Nephron progenitor cell (in vitro differentiated cells): ENCODE results near the gene SLC25A19.
A peak's percentile ranks its signal among the peaks of the same experiment; 100 is the strongest.

ENCODE experiments used
- DNase-seq: peaks from one replicate; pipeline ENCODE4 v3.0.0; 2021
- H3K27ac Mint-ChIP-seq: 2 replicates; pipeline ENCODE4 v1.8.0; 2021; ENCODE audit warnings: mild to moderate bottlenecking, moderate library complexity, mixed read lengths
- H3K27me3 Mint-ChIP-seq: 2 replicates; pipeline ENCODE4 v1.8.0; 2021; ENCODE audit warnings: mild to moderate bottlenecking, low read depth, mixed read lengths; ENCODE audit not compliant: poor library complexity
- H3K36me3 Mint-ChIP-seq: 2 replicates; pipeline ENCODE4 v1.8.0; 2021; ENCODE audit warnings: low read depth, mixed read lengths
- H3K4me1 Mint-ChIP-seq: 2 replicates; pipeline ENCODE4 v1.8.0; 2021; ENCODE audit warnings: mixed read lengths
- H3K4me3 Mint-ChIP-seq: 2 replicates; pipeline ENCODE4 v1.8.0; 2021; ENCODE audit warnings: mild to moderate bottlenecking, moderate library complexity, mixed read lengths
- H3K9me3 Mint-ChIP-seq: 2 replicates; pipeline ENCODE4 v1.8.0; 2021; ENCODE audit warnings: mild to moderate bottlenecking, moderate library complexity, mixed read lengths
- CTCF ChIP-seq: fragments of 200-600 bp; sonication (generic); IDR thresholded peaks from 2 replicates; pipeline ENCODE4 v1.5.0; 2021; ENCODE audit warnings: antibody characterized with exemption

The SLC25A19 gene

GRCh38 chr17:75289115-75289831 is at the start of gene SLC25A19:
Gene SLC25A19 (minus strand): TSS chr17:75289433. CDS start chr17:75286764, 2,669 bp downstream.
- peak within 1 kb of the TSS; percentile 98 for H3K4me3 Mint-ChIP-seq
- H3K27ac Mint-ChIP-seq, result peak within 1 kb of the TSS; percentile 93
- H3K27me3 Mint-ChIP-seq, result peaks cover 53% of the 10 kb centered on the region
- no peaks in the 10 kb centered on the region for H3K36me3 Mint-ChIP-seq
- H3K4me1 Mint-ChIP-seq, result peaks cover 34% of the 10 kb centered on the region
- TF ChIP-seq CTCF, result no peak
- peak; percentile 96 for DNase-seq
- H3K9me3 Mint-ChIP-seq, result peaks cover 3% of the 10 kb centered on the region

- H3K36me3 Mint-ChIP-seq, result peaks cover 8% of the 10 kb centered on the region
- H3K4me3 Mint-ChIP-seq, result no peak overlapping the region
- H3K27ac Mint-ChIP-seq, result peak overlapping the region; percentile 7
- no peaks in the 10 kb centered on the region for H3K9me3 Mint-ChIP-seq
- DNase-seq, result no peak
- H3K4me1 Mint-ChIP-seq, result peaks cover 30% of the 10 kb centered on the region
- no peak for TF ChIP-seq CTCF
- H3K27me3 Mint-ChIP-seq, result no peaks in the 10 kb centered on the region
These were observed 49.1 kb upstream of the SLC25A19 start for GRCh38 chr17:75338335-75338734.

DNA sequence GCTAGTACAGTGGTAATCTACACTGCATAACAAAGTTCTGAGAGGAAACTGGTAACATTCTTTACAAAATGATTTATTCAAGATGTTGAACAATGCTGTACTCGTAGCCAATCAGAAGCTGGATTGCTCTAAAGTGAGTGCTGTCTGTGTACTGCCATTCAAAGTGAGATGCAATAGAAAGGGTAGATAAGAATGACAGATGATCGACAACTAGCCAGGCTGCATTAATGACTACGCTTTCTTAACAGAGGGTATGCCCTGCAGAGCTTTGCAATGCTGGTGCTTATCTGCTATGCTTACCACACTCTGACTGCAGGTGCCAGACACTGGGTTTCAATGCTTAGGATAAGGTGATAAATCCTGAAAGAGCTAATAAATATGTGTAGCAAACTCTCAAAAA is 46.1 kb upstream of the SLC25A19 start:
- H3K9me3 Mint-ChIP-seq, result no peaks in the 10 kb centered on the region
- DNase-seq, result no peak
- H3K36me3 Mint-ChIP-seq, result peaks cover 23% of the 10 kb centered on the region
- no peak overlapping the region for H3K27ac Mint-ChIP-seq
- no peaks in the 10 kb centered on the region for H3K27me3 Mint-ChIP-seq
- H3K4me3 Mint-ChIP-seq, result no peak overlapping the region
- TF ChIP-seq CTCF, result no peak
- peaks cover 13% of the 10 kb centered on the region for H3K4me1 Mint-ChIP-seq

DNA sequence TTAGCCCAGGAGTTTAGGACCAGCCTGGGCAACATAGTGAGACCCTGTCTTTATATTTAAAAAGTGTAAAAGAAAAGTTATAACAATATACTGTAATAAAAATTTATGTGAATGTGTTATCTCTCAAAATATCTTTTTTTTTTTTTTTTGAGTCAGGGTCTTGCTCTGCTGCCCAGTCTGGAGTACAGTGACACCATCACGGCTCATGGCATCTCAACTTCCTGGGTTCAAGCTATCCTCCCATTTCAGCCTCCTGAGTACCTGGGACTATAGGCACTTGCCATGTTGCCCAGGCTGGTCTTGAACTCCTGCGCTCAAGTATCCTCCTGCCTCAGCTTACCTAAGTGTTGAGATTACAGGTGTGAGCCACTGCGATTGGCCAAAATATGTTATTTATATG is 45.5 kb upstream of the SLC25A19 start:
- Mint-ChIP-seq H3K4me3 (no peak overlapping the region), H3K4me1 (peaks cover 13% of the 10 kb centered on the region), H3K36me3 (peaks cover 19% of the 10 kb centered on the region), H3K9me3 (no peaks in the 10 kb centered on the region), H3K27me3 (no peaks in the 10 kb centered on the region), H3K27ac (no peak overlapping the region)
- no peak for TF ChIP-seq CTCF
- DNase-seq, result no peak

- no peak overlapping the region for H3K4me3 Mint-ChIP-seq
- TF ChIP-seq CTCF, result no peak
- H3K27ac Mint-ChIP-seq, result no peak overlapping the region
- H3K36me3 Mint-ChIP-seq, result peaks cover 24% of the 10 kb centered on the region
- DNase-seq, result no peak
- H3K9me3 Mint-ChIP-seq, result no peaks in the 10 kb centered on the region
- no peaks in the 10 kb centered on the region for H3K27me3 Mint-ChIP-seq
- H3K4me1 Mint-ChIP-seq, result peaks cover 8% of the 10 kb centered on the region
These were observed 42.4 kb upstream of the SLC25A19 start for GRCh38 chr17:75331671-75332070.

- no peak for TF ChIP-seq CTCF
- Mint-ChIP-seq H3K4me3 (no peak overlapping the region), H3K27me3 (no peaks in the 10 kb centered on the region)
These were observed 38.5 kb upstream of the SLC25A19 start for GRCh38 chr17:75327757-75328156.

More at GRCh38 chr17:75327757-75328156, 38.5 kb upstream of the SLC25A19 start:
- Mint-ChIP-seq H3K4me1 (peaks cover 9% of the 10 kb centered on the region), H3K36me3 (peaks cover 39% of the 10 kb centered on the region), H3K9me3 (no peaks in the 10 kb centered on the region), H3K27ac (no peak overlapping the region)
- DNase-seq, result no peak
